ENCODE data around the gene NR3C2.

DNA sequence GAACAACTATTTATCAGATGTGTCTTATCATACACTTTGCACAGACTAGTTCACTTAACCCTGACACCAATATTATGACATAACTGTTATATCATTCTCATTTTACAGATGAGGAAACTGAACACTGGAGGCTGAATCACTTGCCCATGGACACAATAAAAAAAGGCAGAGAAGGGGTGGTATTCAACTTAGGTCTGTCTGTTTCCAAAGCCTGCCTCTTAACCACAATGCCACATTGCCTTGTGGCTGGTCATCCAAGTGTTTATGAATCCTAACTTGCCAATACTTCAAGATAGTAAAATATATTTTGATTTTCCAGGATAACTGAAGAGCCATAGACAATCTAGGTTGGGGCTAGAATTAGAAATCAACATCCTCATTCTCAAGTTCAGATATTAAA is 327.8 kb downstream of the NR3C2 start:
- TF ChIP-seq EZH2phosphoT487 (IDR thresholded peaks at IDR 0.05; ENCODE audit: borderline replicate concordance, low read length) = no peak
- TF ChIP-seq, protein P1, sequence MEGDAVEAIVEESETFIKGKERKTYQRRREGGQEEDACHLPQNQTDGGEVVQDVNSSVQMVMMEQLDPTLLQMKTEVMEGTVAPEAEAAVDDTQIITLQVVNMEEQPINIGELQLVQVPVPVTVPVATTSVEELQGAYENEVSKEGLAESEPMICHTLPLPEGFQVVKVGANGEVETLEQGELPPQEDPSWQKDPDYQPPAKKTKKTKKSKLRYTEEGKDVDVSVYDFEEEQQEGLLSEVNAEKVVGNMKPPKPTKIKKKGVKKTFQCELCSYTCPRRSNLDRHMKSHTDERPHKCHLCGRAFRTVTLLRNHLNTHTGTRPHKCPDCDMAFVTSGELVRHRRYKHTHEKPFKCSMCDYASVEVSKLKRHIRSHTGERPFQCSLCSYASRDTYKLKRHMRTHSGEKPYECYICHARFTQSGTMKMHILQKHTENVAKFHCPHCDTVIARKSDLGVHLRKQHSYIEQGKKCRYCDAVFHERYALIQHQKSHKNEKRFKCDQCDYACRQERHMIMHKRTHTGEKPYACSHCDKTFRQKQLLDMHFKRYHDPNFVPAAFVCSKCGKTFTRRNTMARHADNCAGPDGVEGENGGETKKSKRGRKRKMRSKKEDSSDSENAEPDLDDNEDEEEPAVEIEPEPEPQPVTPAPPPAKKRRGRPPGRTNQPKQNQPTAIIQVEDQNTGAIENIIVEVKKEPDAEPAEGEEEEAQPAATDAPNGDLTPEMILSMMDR (conservative IDR thresholded peaks at IDR 0.05; ENCODE audit: low read depth, low read length) = no peak
